HepG2 (cell line): ENCODE data around the gene PCBP1. TPM values are rescaled to one million over a fixed set of nuclear protein-coding genes. Genes with fewer than 3 reads are reported as not detected.
A peak's percentile ranks its signal among the peaks of the same experiment; 100 is the strongest.

Source experiments
- ATF1 ChIP-seq: IDR thresholded peaks from 2 replicates; pipeline ENCODE4 v1.6.1; 2016; ENCODE audit warnings: mild to moderate bottlenecking, control low read depth
- CC2D1A ChIP-seq: sonication (generic); formaldehyde crosslinking; IDR thresholded peaks from 2 replicates; pipeline ENCODE4 v1.8.1; 2023; ENCODE audit warnings: mild to moderate bottlenecking, missing genetic modification reagents
- GZF1 ChIP-seq: sonication (generic); formaldehyde crosslinking; IDR thresholded peaks from 2 replicates; pipeline ENCODE4 v1.5.1; 2020; ENCODE audit warnings: mild to moderate bottlenecking, missing genetic modification reagents
- HDAC2 ChIP-seq: sonication (generic); formaldehyde crosslinking; IDR thresholded peaks from 2 replicates; pipeline ENCODE4 v1.4.0; 2020; ENCODE audit warnings: missing genetic modification reagents
- HOXA9 ChIP-seq: sonication (generic); formaldehyde crosslinking; IDR thresholded peaks from 2 replicates; pipeline ENCODE4 v1.8.1; 2022; ENCODE audit warnings: missing genetic modification reagents, mild to moderate bottlenecking, moderate library complexity, borderline replicate concordance
- IKZF4 ChIP-seq: sonication (generic); formaldehyde crosslinking; IDR thresholded peaks from 2 replicates; pipeline ENCODE4 v1.5.1; 2020; ENCODE audit warnings: borderline replicate concordance, mild to moderate bottlenecking, low read depth, missing genetic modification reagents; ENCODE audit errors: not compliant biosample characterization
- KDM6A ChIP-seq: IDR thresholded peaks from 2 replicates; pipeline ENCODE4 v1.6.1; 2016; ENCODE audit warnings: low read depth
- KLF6 ChIP-seq: IDR thresholded peaks from 2 replicates; pipeline ENCODE4 v1.8.0; 2016; ENCODE audit warnings: missing biosample characterization, missing genetic modification reagents
- MED13 ChIP-seq: sonication (generic); formaldehyde crosslinking; IDR thresholded peaks from 2 replicates; pipeline ENCODE4 v1.5.0; 2020; ENCODE audit warnings: missing genetic modification reagents
- MIER3 ChIP-seq: IDR thresholded peaks from 2 replicates; pipeline ENCODE4 v1.6.1; 2016; ENCODE audit warnings: missing compliant biosample characterization, borderline replicate concordance
- NRL ChIP-seq: sonication (generic); formaldehyde crosslinking; IDR thresholded peaks from 2 replicates; pipeline ENCODE4 v1.5.0; 2020; ENCODE audit warnings: missing genetic modification reagents, mild to moderate bottlenecking, moderate library complexity, borderline replicate concordance
- RXRA ChIP-seq: sonication (generic); formaldehyde crosslinking; IDR thresholded peaks from 2 replicates; pipeline ENCODE4 v1.5.1; 2020; ENCODE audit warnings: missing genetic modification reagents
- ZBTB40 ChIP-seq, 2 experiments: fragments of 450-650 bp in 1 of 2; sonication (generic) in 1 of 2; formaldehyde crosslinking in 1 of 2; IDR thresholded peaks; 2 replicates each; pipeline versions ENCODE4 v1.6.1 to v1.8.0; 2016 to 2022; ENCODE audit warnings: antibody characterized with exemption in 1 of 2, mild to moderate bottlenecking in 1 of 2, missing genetic modification reagents in 1 of 2
- ZBTB42 ChIP-seq: sonication (generic); formaldehyde crosslinking; IDR thresholded peaks from 2 replicates; pipeline ENCODE4 v1.5.0; 2020; ENCODE audit warnings: mild to moderate bottlenecking, missing genetic modification reagents
- ZNF263 ChIP-seq: sonication (generic); formaldehyde crosslinking; IDR thresholded peaks from 2 replicates; pipeline ENCODE4 v1.4.0; 2020; ENCODE audit warnings: missing genetic modification reagents
- ZNF432 ChIP-seq: sonication (generic); formaldehyde crosslinking; IDR thresholded peaks from 2 replicates; pipeline ENCODE4 v1.5.0; 2020; ENCODE audit warnings: missing genetic modification reagents, mild to moderate bottlenecking, borderline replicate concordance
- ZNF546 ChIP-seq: sonication (generic); formaldehyde crosslinking; conservative IDR thresholded peaks from 2 replicates; pipeline ENCODE4 v1.8.1; 2023; ENCODE audit warnings: mild to moderate bottlenecking, missing genetic modification reagents
- ZSCAN31 ChIP-seq: sonication (generic); formaldehyde crosslinking; IDR thresholded peaks from 2 replicates; pipeline ENCODE4 v1.5.0; 2020; ENCODE audit warnings: low read depth, mild to moderate bottlenecking, missing genetic modification reagents
- polyA plus RNA-seq, 8 experiments: library from polyadenylated mRNA; depleted of rRNA in 3 of 8; stranded (reverse) in 7 of 8; unstranded in 1 of 8; fragments of >200 nt; fragmentation: Illumina TruSeq in 4 of 8; extraction: Trizol in 4 of 8; gene quantifications; 2 replicates each; pipeline versions ENCODE4 v1.2.1 to v1.2.3, GENCODE V29; 2011 to 2016; ENCODE audit warnings: low read depth in 4 of 8, missing spikeins in 1 of 8, mixed read lengths in 1 of 8; ENCODE audit not compliant: insufficient read depth in 1 of 8
- total RNA-seq, 5 experiments: library from RNA; depleted of rRNA; stranded (reverse); fragments of >200 nt; fragmentation: Illumina TruSeq; extraction: Trizol; gene quantifications; 2 replicates each; pipeline ENCODE4 v1.2.3, GENCODE V29; 2016; ENCODE audit warnings: low read depth in 1 of 5
- TF ChIP-seq, protein P1 (sequence below): sonication (generic); formaldehyde crosslinking; IDR thresholded peaks from 2 replicates; pipeline ENCODE4 v1.5.0; 2020; ENCODE audit warnings: mild to moderate bottlenecking, missing genetic modification reagents

Gene PCBP1
- total and polyA plus RNA-seq, 2 of the 13 experiments (the other 11 are each of a cell fraction or from before 2014, with no cell fraction given), result 32.0 to 137 TPM

DNA sequence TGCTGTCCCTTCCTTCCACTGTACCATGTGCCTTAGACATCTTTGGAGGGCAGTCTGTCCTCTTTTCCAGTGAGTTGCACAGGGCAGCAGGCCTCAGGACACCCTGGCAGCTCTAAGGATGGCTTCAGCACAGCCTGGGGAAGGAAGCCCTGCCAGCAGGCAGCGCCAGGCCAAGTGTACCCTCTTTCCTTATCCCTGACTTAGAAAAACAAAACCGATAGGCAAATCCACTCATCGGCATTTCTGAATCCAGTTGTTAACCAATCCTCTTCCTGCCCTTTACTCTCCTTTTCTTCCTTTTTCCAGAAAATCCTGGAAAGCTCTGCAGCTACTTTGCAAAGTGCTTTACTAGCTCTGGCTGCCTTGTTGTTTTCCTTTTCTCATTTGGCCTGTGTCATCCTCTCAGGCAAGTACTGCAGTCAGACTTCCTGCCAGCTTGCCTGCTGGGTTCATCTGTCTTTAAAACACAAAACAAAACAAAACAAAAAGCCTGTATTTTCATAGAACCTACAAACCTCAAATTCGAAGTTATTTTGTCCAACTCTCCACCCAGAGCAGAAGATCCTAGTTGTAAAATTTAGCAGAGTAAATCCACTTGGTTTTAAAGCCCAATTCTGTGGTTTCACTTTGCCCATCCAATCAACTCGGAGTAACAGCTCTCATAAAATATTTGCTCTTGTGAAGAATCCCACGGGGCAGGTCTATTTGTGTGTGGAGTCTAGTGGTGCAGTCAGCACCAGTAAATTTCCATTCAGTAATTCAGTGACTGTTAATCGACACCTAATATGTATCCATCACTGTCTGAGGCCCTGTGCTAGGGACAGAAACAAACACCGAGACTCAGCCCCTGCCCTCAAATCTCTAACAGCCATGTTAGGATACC, 45.2 kb downstream of the PCBP1 start (continued):
- TF ChIP-seq, protein P1, sequence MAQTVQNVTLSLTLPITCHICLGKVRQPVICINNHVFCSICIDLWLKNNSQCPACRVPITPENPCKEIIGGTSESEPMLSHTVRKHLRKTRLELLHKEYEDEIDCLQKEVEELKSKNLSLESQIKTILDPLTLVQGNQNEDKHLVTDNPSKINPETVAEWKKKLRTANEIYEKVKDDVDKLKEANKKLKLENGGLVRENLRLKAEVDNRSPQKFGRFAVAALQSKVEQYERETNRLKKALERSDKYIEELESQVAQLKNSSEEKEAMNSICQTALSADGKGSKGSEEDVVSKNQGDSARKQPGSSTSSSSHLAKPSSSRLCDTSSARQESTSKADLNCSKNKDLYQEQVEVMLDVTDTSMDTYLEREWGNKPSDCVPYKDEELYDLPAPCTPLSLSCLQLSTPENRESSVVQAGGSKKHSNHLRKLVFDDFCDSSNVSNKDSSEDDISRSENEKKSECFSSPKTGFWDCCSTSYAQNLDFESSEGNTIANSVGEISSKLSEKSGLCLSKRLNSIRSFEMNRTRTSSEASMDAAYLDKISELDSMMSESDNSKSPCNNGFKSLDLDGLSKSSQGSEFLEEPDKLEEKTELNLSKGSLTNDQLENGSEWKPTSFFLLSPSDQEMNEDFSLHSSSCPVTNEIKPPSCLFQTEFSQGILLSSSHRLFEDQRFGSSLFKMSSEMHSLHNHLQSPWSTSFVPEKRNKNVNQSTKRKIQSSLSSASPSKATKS, result no peak
- TF ChIP-seq ZSCAN31 (CRISPR knock-in tag) (0 out of 2 replicates have a peak, but pooled peaks have one; percentile 54), CC2D1A (CRISPR knock-in tag) (no peak), IKZF4 (CRISPR knock-in tag) (no peak), HOXA9 (no peak), MIER3 (CRISPR knock-in tag) (0 out of 2 replicates have a peak, but pooled peaks have one; percentile 81), RXRA (CRISPR knock-in tag) (no peak), ZNF546 (CRISPR knock-in tag) (no peak), KLF6 (peak; percentile 54; the same call in 1 of the 2 replicates), HDAC2 (CRISPR knock-in tag) (no peak), ZNF263 (CRISPR knock-in tag) (0 out of 2 replicates have a peak, but pooled peaks have one; percentile 24), GZF1 (no peak), NRL (CRISPR knock-in tag) (no peak), KDM6A (CRISPR knock-in tag) (no peak), ZBTB42 (CRISPR knock-in tag) (no peak), MED13 (CRISPR knock-in tag) (no peak), ZNF432 (no peak), ZBTB40 (IDR thresholded peaks at IDR 0.05) (no peak), ZBTB40 (CRISPR knock-in tag; IDR thresholded peaks at IDR 0.05) (no peak), ATF1 (CRISPR knock-in tag) (peak; percentile 58; the same call in 1 of the 2 replicates)
